ENCODE results near the gene PRKAA1.
"Not testable (repeated sequence)": the region's sequence is repeated elsewhere in the genome, so short reads cannot be mapped to it uniquely, and the experiment has no call there.

The PRKAA1 gene

DNA sequence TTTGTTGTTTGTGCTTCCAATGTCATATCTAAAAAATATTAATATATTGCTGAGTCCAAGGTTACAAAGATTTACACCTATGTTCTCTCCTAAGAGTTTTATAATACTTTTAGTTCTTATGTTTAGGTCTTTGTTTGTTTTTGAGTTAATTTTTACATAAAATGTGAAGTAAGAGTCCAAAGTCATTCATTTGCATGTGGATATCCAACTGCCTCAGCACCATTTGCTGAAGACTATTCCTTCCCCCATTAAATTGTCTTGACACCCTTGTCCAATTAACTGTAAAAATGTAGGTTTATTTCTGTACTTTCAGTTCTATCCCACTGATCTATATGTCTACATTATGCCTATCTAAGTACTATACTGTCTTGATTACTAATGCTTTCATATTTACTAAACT lies 78.1 kb downstream of the PRKAA1 start:
- DNase-seq (ENCODE audit: low spot score), result no peak

DNA sequence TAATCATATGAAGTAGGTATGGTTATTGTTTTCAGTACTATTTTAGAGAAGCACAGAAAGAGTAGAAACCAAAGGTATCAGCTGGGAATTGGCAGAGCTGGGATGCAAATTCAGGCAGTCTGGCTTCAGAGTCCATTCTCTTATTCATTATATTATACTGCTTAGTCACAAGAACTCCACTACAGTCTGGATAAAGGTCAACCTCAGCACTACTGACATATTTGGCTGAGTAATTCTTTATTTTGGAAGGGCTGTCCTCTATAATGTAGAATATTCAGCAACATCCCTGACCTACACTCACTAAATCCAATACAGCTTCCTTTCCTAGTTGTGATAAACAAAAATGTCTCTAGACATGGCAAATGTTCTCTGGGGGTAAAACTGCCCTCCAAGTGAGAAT lies 80.9 kb downstream of the PRKAA1 start:
- no peak for DNase-seq (ENCODE audit: low spot score)

DNA sequence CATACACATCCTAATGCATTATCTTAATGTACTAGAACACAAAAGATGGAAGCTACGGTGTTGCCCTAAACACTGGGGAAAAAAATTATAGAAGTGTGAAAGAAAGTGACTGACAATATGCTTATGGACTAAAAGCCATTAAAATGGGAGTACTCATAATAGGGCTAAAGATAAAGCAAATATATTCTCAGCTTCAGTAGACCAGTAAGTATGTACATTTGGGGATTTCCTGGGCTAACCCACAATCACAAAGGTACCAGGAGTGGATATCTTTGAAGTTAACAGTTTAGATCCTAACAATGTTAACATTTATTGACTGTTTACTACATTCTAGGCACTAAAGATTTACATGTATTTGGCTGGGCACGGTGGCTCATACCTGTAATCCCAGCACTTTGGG lies 81.6 kb downstream of the PRKAA1 start:
- DNase-seq (ENCODE audit: low spot score), result no peak

DNA sequence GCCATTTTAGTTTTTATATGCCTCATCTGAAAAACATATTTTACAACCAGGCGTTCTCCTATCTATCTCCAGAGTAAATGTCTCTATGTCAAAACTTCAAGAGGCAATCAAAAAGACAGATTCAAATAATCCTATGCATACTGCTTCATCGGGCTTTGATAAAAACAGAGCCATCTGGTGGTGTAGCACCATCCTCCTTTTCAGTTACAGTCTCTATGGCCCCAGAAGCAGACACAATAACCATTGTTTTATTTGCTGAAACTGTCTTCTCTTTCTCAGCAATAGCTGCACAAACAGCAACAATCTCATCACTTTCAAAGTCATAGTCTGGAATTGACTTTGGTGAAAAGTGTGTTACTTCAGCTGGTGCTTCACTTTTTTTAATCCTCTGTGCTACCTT lies 82.2 kb downstream of the PRKAA1 start:
- no peak for DNase-seq (ENCODE audit: low spot score)

DNA sequence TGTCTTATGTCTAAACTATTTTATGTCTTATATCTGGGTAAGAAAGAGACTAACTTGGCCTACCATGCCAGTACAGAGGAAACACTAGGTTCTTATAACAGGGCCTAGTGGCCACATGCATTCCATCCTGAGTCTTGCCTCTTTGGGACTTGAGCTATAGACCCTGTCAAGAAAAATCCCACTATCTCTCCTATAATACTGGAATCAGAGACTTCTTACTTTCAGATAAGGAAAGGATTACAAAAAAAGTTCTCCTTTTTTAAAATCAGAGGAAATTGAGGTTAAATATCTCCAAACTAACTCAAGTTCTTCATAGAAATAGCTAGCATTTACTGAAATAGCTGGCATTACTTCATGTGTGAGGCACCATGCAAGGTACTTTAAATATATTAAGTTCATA lies 84.2 kb downstream of the PRKAA1 start:
- no peak for DNase-seq (ENCODE audit: low spot score)

DNA sequence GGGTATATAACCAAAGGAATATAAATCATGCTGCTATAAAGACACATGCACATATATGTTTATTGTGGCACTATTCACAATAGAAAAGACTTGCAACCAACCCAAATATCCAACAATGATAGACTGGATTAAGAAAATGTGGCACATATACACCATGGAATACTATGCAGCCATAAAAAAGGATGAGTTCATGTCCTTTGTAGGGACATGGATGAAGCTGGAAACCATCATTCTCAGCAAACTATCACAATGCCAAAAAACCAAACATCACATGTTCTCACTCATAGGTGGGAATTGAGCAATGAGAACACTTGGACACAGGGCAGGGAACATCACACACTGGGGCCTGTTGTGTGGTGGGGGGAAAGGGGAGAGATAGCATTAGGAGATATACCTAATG lies 87.6 kb downstream of the PRKAA1 start:
- not testable (repeated sequence) for DNase-seq (ENCODE audit: low spot score)

Measured in hematopoietic multipotent progenitor cell treated with erythropoietin and hydrocortisone succinate and interleukin-3 and kit ligand, for 15 days (in vitro differentiated cells).